CD4-positive, alpha-beta T cell treated with Interleukin-10 for 1 hour (primary cell): ENCODE results near the gene PRKAB1.
A peak's percentile ranks its signal among the peaks of the same experiment; 100 is the strongest.
"Not testable (repeated sequence)": the region's sequence is repeated elsewhere in the genome, so short reads cannot be mapped to it uniquely, and the experiment has no call there.

ENCODE experiments used
- DNase-seq: peaks from one replicate; pipeline ENCODE4 v3.0.0-alpha.2; 2020

Gene PRKAB1

GRCh38 chr12:119667577-119668323 lies at the start of gene PRKAB1:
Gene PRKAB1, plus strand, starts transcription at chr12:119668133. Its CDS starts 112 bp downstream, at chr12:119668245.
- DNase-seq, result peak; percentile 97

GRCh38 chr12:119618328-119618896 lies 49.5 kb upstream of the PRKAB1 start:
- not testable (repeated sequence) for DNase-seq

GRCh38 chr12:119620490-119620889 lies 47.4 kb upstream of the PRKAB1 start:
- no peak for DNase-seq

- no peak for DNase-seq
Measured at GRCh38 chr12:119621878-119622277, 46.1 kb upstream of the PRKAB1 start.

GRCh38 chr12:119624966-119625365 lies 43.0 kb upstream of the PRKAB1 start:
- no peak for DNase-seq

GRCh38 chr12:119627019-119627643 lies 40.8 kb upstream of the PRKAB1 start:
- DNase-seq, result no peak

- no peak for DNase-seq
Measured at GRCh38 chr12:119627686-119628085, 40.2 kb upstream of the PRKAB1 start.

GRCh38 chr12:119630223-119630780 lies 37.6 kb upstream of the PRKAB1 start:
- DNase-seq, result no peak

- DNase-seq, result no peak
Measured at GRCh38 chr12:119630962-119631550, 36.9 kb upstream of the PRKAB1 start.

GRCh38 chr12:119631930-119632678 lies 35.8 kb upstream of the PRKAB1 start:
- no peak for DNase-seq

GRCh38 chr12:119634743-119635142 lies 33.2 kb upstream of the PRKAB1 start:
- no peak for DNase-seq

GRCh38 chr12:119642986-119643385 lies 24.9 kb upstream of the PRKAB1 start:
- DNase-seq, result no peak

- DNase-seq, result no peak
Measured at GRCh38 chr12:119644930-119645329, 23.0 kb upstream of the PRKAB1 start.

GRCh38 chr12:119645535-119646059 lies 22.3 kb upstream of the PRKAB1 start:
- DNase-seq, result no peak

GRCh38 chr12:119649202-119649808 lies 18.6 kb upstream of the PRKAB1 start:
- peak; percentile 32 for DNase-seq

GRCh38 chr12:119652665-119653064 lies 15.3 kb upstream of the PRKAB1 start:
- no peak for DNase-seq

- DNase-seq, result not testable (repeated sequence)
Measured at GRCh38 chr12:119657001-119657400, 10.9 kb upstream of the PRKAB1 start.

- DNase-seq, result not testable (repeated sequence)
Measured at GRCh38 chr12:119658166-119658565, 9.8 kb upstream of the PRKAB1 start.

- peak; percentile 69 for DNase-seq
Measured at GRCh38 chr12:119659289-119659897, 8.5 kb upstream of the PRKAB1 start.

- DNase-seq, result no peak
Measured at GRCh38 chr12:119660076-119660475, 7.9 kb upstream of the PRKAB1 start.

GRCh38 chr12:119661882-119662281 lies 6.1 kb upstream of the PRKAB1 start:
- no peak for DNase-seq
